HepG2 (cell line): ENCODE measurements around the gene DNAJC10. TPM values are rescaled to one million over a fixed set of nuclear protein-coding genes. Genes with fewer than 3 reads are reported as not detected.
A peak's percentile ranks its signal among the peaks of the same experiment; 100 is the strongest.

Experiments
- CENPT ChIP-seq: sonication (generic); formaldehyde crosslinking; IDR thresholded peaks from 2 replicates; pipeline ENCODE4 v1.8.0; 2022; ENCODE audit warnings: low read depth, mild to moderate bottlenecking, moderate library complexity, missing genetic modification reagents
- JUNB ChIP-seq: sonication (generic); formaldehyde crosslinking; IDR thresholded peaks from 2 replicates; pipeline ENCODE4 v1.8.0; 2022; ENCODE audit warnings: missing genetic modification reagents, mild to moderate bottlenecking, borderline replicate concordance
- NFE2 ChIP-seq: sonication (generic); formaldehyde crosslinking; IDR thresholded peaks from 2 replicates; pipeline ENCODE4 v1.4.0; 2020; ENCODE audit warnings: missing genetic modification reagents
- NFE2L1 ChIP-seq: sonication (generic); formaldehyde crosslinking; IDR thresholded peaks from 2 replicates; pipeline ENCODE4 v1.4.0; 2020; ENCODE audit warnings: missing genetic modification reagents, mild to moderate bottlenecking, borderline replicate concordance
- NFKB2 ChIP-seq: sonication (generic); formaldehyde crosslinking; IDR thresholded peaks from 2 replicates; pipeline ENCODE4 v1.4.0; 2020; ENCODE audit warnings: missing genetic modification reagents, borderline replicate concordance
- RARA ChIP-seq: IDR thresholded peaks from 2 replicates; pipeline ENCODE4 v1.6.1; 2016; ENCODE audit warnings: missing genetic modification reagents, missing compliant biosample characterization
- YY1 ChIP-seq: IDR thresholded peaks from 2 replicates; pipeline ENCODE4 v1.6.1; 2011; ENCODE audit warnings: low read length, low read depth, moderate library complexity, mild to moderate bottlenecking; ENCODE audit not compliant: insufficient read depth, insufficient replicate concordance
- ZNF251 ChIP-seq: sonication (generic); formaldehyde crosslinking; IDR thresholded peaks from 2 replicates; pipeline ENCODE4 v1.9.0; 2021; ENCODE audit warnings: mild to moderate bottlenecking, missing genetic modification reagents
- ZNF264 ChIP-seq: sonication (generic); formaldehyde crosslinking; IDR thresholded peaks from 2 replicates; pipeline ENCODE4 v1.4.0; 2020; ENCODE audit warnings: missing genetic modification reagents
- ZNF460 ChIP-seq: sonication (generic); formaldehyde crosslinking; IDR thresholded peaks from 2 replicates; pipeline ENCODE4 v1.5.1; 2020; ENCODE audit warnings: missing genetic modification reagents, mild to moderate bottlenecking, borderline replicate concordance
- ZNF569 ChIP-seq: sonication (generic); formaldehyde crosslinking; IDR thresholded peaks from 2 replicates; pipeline ENCODE4 v1.5.0; 2020; ENCODE audit warnings: mild to moderate bottlenecking, missing genetic modification reagents, moderate library complexity, borderline replicate concordance
- ZNF83 ChIP-seq: sonication (generic); formaldehyde crosslinking; IDR thresholded peaks from 2 replicates; pipeline ENCODE4 v1.4.0; 2020; ENCODE audit warnings: missing genetic modification reagents, mild to moderate bottlenecking, borderline replicate concordance
- ZZZ3 ChIP-seq: sonication (generic); formaldehyde crosslinking; IDR thresholded peaks from 2 replicates; pipeline ENCODE4 v1.4.0; 2020; ENCODE audit warnings: missing genetic modification reagents, mild to moderate bottlenecking, borderline replicate concordance
- polyA plus RNA-seq, 8 experiments: library from polyadenylated mRNA; depleted of rRNA in 3 of 8; stranded (reverse) in 7 of 8; unstranded in 1 of 8; fragments of >200 nt; fragmentation: Illumina TruSeq in 4 of 8; extraction: Trizol in 4 of 8; gene quantifications; 2 replicates each; pipeline versions ENCODE4 v1.2.1 to v1.2.3, GENCODE V29; 2011 to 2016; ENCODE audit warnings: low read depth in 4 of 8, missing spikeins in 1 of 8, mixed read lengths in 1 of 8; ENCODE audit not compliant: insufficient read depth in 1 of 8
- total RNA-seq, 5 experiments: library from RNA; depleted of rRNA; stranded (reverse); fragments of >200 nt; fragmentation: Illumina TruSeq; extraction: Trizol; gene quantifications; 2 replicates each; pipeline ENCODE4 v1.2.3, GENCODE V29; 2016; ENCODE audit warnings: low read depth in 1 of 5
- TF ChIP-seq, protein P1 (sequence below): sonication (generic); formaldehyde crosslinking; IDR thresholded peaks from 2 replicates; pipeline ENCODE4 v1.4.0; 2020; ENCODE audit warnings: mild to moderate bottlenecking, low read depth, missing genetic modification reagents
- TF ChIP-seq, protein P2 (sequence below): sonication (generic); formaldehyde crosslinking; IDR thresholded peaks from 2 replicates; pipeline ENCODE4 v1.8.0; 2022; ENCODE audit warnings: missing genetic modification reagents, mild to moderate bottlenecking, inconsistent platforms, borderline replicate concordance
- TF ChIP-seq, protein P3 (sequence below), 2 experiments: sonication (generic) in 1 of 2; formaldehyde crosslinking in 1 of 2; IDR thresholded peaks; 2 replicates each; pipeline versions ENCODE4 v1.4.0 to v1.6.1; 2016 to 2020; ENCODE audit warnings: borderline replicate concordance in 1 of 2, low read depth in 1 of 2, mild to moderate bottlenecking in 1 of 2, missing genetic modification reagents in 1 of 2
- TF ChIP-seq, protein P4 (sequence below): sonication (generic); formaldehyde crosslinking; IDR thresholded peaks from 2 replicates; pipeline ENCODE4 v1.8.0; 2022; ENCODE audit warnings: mild to moderate bottlenecking, missing genetic modification reagents, moderate library complexity

DNAJC10 gene
- total and polyA plus RNA-seq, 2 of the 13 experiments (the other 11 are each of a cell fraction or from before 2014, with no cell fraction given) = 44.1 to 178 TPM

DNA sequence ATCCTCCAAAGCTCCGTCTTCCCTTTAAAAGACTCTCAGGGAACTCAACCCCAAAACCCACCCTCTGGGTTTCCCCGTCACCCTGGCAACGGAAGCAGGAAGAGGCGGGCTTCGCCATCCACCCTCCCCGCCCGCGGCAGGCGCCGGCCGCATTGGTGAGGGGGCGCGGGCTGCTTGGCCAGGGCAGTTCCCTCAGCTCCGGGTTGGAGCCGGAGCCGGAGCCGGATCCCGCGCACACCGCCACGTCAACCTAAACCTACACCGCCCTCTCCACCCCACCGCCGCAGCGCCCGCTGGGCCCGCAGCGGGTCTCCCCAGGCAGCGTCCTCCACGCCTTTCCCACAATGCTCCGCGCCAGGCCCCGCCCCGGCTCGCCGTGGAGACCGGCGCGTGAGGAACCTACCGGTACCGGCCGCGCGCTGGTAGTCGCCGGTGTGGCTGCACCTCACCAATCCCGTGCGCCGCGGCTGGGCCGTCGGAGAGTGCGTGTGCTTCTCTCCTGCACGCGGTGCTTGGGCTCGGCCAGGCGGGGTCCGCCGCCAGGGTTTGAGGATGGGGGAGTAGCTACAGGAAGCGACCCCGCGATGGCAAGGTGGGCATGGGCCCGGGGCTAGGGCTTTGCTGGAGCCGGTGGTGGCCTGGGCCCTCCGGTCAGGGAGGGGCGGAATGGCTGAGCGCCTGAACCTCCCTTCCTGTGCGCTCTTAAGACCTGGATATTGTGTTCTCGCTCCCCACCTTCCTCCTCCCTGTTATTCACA is at the start of gene DNAJC10 (continued):
- TF ChIP-seq, protein P1, sequence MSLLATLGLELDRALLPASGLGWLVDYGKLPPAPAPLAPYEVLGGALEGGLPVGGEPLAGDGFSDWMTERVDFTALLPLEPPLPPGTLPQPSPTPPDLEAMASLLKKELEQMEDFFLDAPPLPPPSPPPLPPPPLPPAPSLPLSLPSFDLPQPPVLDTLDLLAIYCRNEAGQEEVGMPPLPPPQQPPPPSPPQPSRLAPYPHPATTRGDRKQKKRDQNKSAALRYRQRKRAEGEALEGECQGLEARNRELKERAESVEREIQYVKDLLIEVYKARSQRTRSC (CRISPR knock-in tag) = no peak; the same call in 1 of the 2 replicates
- TF ChIP-seq YY1 (peak; percentile 83), ZZZ3 (CRISPR knock-in tag) (peak; percentile 83; the same call in 1 of the 2 replicates), ZNF460 (CRISPR knock-in tag) (peak; percentile 38; the same call in 1 of the 2 replicates), ZNF83 (CRISPR knock-in tag) (no peak), JUNB (CRISPR knock-in tag) (no peak; the same call in 1 of the 2 replicates), RARA (CRISPR knock-in tag) (peak; percentile 6; the same call in 1 of the 2 replicates), ZNF251 (CRISPR knock-in tag) (no peak), ZNF569 (CRISPR knock-in tag) (no peak), CENPT (CRISPR knock-in tag) (peak; percentile 84; the same call in 1 of the 2 replicates), NFKB2 (peak; percentile 95), NFE2L1 (CRISPR knock-in tag) (no peak; the same call in 1 of the 2 replicates), ZNF264 (CRISPR knock-in tag) (peak; percentile 69; the same call in 1 of the 2 replicates), NFE2 (CRISPR knock-in tag) (no peak)
- TF ChIP-seq, protein P2, sequence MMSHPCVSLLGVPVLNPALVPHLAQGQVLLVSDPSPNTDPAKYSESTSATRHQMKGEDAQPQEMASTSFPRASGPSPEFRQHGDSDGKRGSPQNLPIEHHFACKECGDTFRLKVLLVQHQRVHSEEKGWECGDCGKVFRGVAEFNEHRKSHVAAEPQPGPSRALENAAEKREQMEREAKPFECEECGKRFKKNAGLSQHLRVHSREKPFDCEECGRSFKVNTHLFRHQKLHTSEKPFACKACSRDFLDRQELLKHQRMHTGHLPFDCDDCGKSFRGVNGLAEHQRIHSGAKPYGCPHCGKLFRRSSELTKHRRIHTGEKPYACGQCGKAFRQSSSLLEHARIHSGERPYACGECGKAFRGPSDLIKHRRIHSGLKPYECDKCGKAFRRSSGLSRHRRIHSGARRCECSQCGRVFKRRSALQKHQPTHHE (CRISPR knock-in tag) = peak; percentile 94
- TF ChIP-seq, protein P3, sequence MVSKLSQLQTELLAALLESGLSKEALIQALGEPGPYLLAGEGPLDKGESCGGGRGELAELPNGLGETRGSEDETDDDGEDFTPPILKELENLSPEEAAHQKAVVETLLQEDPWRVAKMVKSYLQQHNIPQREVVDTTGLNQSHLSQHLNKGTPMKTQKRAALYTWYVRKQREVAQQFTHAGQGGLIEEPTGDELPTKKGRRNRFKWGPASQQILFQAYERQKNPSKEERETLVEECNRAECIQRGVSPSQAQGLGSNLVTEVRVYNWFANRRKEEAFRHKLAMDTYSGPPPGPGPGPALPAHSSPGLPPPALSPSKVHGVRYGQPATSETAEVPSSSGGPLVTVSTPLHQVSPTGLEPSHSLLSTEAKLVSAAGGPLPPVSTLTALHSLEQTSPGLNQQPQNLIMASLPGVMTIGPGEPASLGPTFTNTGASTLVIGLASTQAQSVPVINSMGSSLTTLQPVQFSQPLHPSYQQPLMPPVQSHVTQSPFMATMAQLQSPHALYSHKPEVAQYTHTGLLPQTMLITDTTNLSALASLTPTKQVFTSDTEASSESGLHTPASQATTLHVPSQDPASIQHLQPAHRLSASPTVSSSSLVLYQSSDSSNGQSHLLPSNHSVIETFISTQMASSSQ (IDR thresholded peaks at IDR 0.05; ENCODE audit: low read depth) = no peak; the same call in 1 of the 2 replicates
- TF ChIP-seq, protein P3 (CRISPR knock-in tag; IDR thresholded peaks at IDR 0.05; ENCODE audit: borderline replicate concordance) = peak; percentile 81; the same call in 1 of the 2 replicates
- TF ChIP-seq, protein P4, sequence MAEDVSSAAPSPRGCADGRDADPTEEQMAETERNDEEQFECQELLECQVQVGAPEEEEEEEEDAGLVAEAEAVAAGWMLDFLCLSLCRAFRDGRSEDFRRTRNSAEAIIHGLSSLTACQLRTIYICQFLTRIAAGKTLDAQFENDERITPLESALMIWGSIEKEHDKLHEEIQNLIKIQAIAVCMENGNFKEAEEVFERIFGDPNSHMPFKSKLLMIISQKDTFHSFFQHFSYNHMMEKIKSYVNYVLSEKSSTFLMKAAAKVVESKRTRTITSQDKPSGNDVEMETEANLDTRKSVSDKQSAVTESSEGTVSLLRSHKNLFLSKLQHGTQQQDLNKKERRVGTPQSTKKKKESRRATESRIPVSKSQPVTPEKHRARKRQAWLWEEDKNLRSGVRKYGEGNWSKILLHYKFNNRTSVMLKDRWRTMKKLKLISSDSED = peak; percentile 83; the same call in 1 of the 2 replicates
